ENCODE data around the gene OR51I1.

The OR51I1 gene, protein sequence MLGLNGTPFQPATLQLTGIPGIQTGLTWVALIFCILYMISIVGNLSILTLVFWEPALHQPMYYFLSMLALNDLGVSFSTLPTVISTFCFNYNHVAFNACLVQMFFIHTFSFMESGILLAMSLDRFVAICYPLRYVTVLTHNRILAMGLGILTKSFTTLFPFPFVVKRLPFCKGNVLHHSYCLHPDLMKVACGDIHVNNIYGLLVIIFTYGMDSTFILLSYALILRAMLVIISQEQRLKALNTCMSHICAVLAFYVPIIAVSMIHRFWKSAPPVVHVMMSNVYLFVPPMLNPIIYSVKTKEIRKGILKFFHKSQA

DNA sequence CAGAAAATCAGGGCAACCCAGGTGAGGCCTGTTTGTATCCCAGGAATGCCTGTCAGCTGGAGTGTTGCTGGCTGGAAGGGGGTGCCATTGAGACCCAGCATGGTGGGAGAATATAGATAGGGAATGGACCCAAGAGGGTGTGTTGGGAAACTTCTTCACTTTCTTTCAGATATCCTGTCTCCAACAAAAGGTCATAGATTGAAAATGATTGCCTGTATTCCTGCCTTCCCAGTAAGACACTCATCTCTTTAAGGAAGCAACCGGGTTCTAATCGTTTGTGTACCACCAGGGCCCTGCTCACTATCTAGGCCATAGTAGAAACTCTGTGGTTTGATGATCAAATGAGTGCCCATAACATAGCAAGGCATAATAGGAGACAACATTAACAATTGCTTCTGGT is at the start of gene OR51I1:
TSS of gene OR51I1 (minus strand) at position 101 of the 400 bp plus-strand sequence. CDS start at position 101, 0 bp downstream.
- no peak for DNase-seq

DNA sequence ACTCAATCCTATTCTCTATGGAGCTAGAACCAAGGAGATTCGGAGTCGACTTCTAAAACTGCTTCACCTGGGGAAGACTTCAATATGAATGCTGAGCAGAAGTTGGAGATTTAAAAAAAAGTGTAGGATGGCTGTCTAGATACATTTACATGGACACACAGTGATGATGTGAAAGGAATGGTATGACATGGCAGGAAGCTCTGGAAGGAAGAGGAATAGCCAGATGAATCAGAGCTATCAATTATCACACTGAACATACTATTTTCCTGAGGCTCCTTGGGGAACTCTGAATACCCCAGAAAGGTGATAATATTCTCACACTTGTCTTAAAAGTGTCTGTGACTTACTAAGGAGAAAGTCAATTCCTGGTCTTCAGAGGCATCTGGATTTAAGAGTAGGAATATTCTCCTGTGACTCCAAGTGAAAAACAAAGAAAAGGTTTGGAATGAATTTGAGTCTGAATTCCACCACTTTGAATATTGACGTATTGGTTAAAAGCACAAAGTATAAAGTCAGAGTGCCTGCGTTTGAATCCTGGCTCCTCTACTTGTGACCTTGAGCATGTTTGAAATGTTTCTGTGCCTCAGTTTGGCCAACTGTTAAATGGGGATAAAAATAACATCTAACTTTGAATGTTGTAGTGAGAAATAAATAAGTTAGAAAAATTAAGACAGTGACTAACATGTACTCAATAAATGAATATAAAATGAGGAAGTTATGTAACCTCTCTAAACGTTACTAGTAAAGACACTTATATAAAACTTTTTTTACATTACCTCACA is 48.5 kb upstream of the OR51I1 start:
- DNase-seq = no peak

DNA sequence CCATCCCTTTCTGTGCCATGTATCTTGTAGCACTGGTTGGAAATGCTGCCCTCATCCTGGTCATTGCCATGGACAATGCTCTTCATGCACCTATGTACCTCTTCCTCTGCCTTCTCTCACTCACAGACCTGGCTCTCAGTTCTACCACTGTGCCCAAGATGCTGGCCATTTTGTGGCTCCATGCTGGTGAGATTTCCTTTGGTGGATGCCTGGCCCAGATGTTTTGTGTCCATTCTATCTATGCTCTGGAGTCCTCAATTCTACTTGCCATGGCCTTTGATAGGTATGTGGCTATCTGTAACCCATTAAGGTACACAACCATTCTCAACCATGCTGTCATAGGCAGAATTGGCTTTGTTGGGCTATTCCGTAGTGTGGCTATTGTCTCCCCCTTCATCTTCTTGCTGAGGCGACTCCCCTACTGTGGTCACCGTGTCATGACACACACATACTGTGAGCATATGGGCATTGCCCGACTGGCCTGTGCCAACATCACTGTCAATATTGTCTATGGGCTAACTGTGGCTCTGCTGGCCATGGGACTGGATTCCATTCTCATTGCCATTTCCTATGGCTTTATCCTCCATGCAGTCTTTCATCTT is 47.6 kb upstream of the OR51I1 start:
- DNase-seq = no peak

DNA sequence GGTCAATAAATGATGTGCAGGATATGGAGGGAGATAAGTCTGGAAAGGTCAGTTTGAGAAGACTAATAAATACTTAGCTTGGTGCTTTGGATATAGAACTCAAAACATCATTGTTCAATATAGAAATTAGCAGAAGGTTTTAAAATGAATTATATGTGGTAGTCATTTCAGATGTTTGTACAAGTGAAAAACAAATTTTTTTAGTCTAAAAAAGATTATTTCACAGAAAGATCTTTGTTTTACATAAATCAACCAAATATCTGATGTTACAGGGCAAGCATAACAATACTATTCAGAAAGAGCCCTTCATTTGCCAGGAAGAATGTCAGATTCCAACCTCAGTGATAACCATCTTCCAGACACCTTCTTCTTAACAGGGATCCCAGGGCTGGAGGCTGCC is 47.1 kb upstream of the OR51I1 start, which contains the start of gene OR52D1:
TSS of gene OR52D1 (plus strand) at position 301 of the 400 bp plus-strand sequence. CDS start at position 323, 22 bp downstream.
- DNase-seq = no peak

DNA sequence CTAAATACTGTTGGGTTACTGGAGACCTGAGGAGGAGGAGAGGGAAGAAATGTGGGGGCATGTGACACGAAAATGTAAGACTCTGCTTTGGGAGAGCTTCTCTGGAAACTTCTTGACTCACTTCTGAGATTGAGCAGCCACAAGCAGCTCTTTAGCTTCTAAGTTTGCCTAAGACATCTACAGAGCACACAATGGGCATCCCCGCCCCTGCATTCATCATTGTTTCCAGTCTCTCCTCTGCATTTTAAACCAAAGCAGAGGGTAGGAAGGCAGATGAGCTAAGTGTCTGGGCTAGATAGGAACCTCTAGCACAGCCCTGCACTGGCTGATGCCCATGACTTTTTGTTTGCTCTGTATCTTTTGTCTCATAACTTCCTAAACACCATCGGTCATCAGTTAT is 45.1 kb upstream of the OR51I1 start:
- no peak for DNase-seq

DNA sequence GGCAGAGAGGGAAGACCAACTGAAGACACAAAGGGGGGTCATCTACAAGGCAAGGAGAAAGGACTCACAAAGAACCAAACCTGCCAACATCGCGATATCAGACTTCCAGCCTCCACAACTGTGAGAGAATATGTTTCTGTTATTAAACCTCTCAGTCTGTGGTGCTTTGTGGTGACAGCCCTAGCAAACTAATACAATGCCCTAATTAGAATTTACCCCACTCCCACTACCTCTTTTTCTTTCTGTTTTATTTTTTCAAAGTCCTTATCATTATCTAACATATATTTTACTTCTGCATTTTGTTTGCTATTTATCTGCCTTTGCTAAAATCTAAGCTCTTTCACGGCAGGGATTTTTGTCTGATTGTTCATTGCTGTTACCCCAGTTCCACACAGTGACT is 44.7 kb upstream of the OR51I1 start:
- no peak for DNase-seq

DNA sequence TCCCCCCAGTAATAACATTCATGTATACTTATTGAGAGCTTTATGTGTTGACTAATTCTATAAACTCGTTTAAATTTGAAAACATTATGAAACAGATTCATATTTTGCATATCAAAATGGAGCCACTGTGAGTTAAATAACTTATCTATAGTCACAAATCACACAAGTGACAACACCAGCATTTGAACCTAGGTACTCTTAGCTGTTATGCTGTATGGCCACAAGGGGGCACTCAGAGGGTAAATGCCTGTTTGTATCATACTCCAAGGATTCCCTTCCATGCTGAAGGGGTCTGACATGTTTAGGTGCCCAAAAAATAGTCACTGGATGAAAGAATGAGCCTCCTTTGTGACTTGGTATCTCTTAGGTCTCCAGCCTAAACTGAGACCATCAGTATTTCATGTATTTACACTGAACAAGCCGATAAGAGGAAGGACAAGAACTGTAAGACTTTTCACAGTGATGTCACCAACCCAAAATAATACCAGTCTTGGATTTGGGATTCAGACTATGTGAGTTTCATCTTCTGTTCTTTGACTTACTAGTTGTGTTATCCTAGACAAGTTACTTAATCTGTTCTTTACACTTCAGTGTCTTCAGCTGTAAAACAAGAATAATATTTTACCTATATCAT is 35.0 kb upstream of the OR51I1 start:
- peak; percentile 29 for DNase-seq

DNA sequence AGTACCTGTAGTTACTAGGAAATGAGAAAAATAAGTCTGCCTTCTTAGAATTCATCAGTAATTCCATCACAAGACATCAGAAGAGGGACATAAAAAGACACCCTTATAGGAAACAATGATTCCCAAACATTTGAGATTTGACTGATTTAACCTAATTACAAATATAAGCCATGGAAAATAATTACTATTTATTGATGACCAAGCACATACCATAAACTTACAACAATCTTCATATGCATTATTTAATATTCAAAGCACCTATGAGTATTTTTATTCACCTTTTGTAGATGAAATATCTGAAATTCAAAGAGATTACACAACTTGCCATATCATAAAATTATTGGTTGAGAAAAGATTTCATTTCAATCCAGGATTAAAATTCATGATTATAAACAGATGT is 32.6 kb upstream of the OR51I1 start:
- no peak for DNase-seq

DNA sequence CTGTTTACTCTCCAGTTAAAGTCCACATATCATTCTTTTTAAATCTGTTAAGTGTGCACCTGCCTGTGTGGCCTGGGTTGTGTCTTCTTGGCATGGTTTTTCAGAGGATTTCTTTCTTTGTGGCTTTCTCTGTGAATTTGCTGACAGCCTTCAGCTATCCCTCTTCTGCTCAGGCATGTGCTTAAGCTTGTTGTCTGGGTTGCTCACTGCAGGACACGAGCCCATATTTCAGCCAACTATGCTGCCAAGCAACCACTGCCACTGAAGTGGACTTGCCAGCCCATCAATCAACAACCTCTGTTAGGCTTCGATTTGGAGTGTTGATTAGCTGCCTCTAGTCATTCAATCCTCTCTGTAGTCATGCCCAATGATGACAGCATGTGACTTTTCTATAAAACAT is 26.2 kb upstream of the OR51I1 start:
- DNase-seq = no peak

DNA sequence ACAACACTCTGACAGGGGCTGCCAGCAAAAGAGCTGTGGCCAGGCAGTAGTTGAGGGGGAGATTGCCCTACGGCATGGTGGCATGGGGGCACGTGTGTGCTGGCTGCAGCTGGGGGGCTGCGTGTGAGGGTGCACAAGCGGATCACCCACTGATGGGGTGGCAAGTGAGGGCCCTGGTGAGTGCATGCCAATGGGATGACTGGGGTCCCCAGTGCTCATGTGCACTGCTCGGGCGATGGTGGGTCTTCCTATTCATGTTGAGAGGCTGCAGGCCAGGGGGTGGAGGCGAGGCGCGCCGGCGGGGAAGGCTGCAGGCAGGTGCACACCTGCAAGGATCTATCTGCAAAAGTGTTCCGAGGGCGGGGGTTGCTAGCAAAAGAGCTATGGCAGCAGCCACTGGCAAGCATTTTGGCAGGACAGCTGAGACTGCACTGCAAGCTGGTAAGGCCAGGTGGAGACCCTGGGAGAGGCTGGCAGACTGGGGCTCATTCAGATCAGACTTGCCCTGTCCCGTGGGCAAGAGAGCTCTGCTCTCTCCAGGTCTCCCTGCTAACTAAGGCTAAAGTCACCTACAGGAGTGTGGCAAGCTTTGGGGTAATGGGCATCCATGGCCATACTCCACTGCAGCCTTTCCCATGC is 19.8 kb upstream of the OR51I1 start:
- DNase-seq = no peak

DNA sequence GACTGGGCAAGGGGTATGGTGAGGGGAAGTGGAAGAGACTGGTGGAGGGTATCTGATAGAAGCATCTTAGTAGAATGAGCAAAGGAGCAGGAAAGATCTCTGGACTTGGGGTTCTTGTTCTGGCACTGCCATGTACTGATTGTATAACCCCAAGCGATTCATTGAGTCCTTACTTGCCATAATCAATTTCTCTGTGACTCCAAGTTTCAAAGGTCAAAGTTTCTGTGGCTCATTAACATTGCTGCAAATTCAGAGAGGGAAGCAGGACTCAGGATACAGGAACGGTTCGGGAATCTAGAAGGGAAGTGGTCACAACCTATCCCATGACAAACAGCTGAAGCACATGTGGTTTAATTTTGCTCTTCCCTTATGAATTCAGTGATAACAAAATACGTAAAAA is 8.1 kb upstream of the OR51I1 start:
- no peak for DNase-seq

DNA sequence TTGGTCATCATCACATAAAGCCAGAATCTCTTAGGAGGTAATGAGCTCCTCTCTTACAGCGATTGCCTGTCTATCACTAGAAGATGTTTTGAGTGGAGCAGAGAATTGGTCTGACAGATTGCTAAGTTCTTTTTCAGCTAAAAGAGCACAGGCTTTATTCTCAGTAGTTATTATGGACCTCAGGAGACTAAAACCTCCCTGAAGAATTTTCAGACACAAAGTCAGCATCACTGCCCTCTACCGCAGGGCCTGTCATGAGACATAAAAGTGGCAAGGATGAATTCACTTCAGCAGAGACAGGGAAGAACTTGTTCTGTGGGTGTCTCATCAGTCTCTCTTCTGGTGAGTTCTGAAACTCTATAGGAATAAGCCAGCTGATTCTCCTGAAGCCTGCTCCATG is 7.7 kb upstream of the OR51I1 start, which contains the start of gene OR51I2:
TSS of gene OR51I2 (plus strand) at position 301 of the 400 bp plus-strand sequence. CDS start 4,166 bp downstream, outside the sequence.
- DNase-seq = no peak

DNA sequence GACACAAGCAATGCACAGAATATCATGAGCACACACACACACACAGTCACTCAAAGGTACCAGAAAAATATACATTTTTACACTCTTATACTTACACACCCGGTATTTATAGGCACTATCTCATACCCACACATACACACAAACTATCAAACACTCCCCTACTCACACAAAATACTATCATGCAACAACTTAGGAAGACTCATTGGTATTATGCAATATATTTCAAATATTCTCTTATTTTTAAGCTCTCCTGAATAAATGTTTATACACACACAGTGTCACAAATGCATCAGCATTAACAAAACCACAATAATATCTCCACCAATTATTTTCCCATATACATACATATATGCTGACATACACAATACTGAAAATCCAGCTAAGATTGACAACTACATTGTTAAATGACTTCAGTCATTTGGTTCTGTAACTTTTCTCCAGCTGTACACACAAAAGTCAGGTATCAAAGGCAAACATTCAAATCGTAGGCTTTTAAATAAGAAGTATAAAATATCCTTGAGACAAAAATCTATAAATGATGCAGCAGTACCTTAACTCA is 2.6 kb upstream of the OR51I1 start:
- DNase-seq = no peak

DNA sequence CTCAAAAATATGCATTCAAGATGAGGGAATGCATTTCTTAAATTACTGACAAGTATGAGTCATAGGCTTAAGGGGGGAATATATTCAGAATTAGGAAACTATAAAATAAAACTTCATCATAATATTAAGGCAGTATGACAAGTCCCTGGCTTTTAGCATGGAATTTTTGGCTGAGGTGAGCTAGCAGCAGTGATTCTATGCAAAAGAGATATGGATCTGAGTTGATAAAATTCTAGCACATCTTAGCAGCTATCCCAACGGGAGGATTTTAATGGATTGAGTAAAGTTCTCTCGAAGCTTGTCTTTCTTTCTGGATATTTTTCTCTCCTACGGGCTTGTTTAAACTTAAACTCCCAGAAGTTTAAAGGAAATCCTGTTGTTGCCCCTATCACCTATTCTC is 18.2 kb downstream of the OR51I1 start:
- no peak for DNase-seq

DNA sequence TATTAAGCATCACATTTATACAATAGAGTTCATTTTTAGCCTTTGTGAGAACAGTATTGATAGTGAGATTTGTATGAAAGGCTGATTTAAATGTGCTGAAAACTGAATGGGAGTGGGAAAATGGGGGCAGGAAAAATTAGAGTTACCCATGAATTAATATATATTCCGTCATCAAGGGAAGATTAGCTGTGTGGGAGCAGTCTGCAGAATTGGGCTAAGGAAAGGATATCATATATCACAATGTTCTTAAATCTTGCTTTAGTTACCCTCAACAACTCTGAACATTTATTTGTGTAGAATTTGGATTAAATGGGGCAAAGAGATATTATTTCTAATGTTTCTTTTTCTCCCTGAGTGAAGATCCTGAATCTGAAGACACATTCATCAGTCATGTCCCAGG is 19.5 kb downstream of the OR51I1 start, which contains the start of gene OR51Q1:
TSS of gene OR51Q1 (plus strand) at position 301 of the 400 bp plus-strand sequence. CDS start at position 391, 90 bp downstream.
- DNase-seq = no peak

DNA sequence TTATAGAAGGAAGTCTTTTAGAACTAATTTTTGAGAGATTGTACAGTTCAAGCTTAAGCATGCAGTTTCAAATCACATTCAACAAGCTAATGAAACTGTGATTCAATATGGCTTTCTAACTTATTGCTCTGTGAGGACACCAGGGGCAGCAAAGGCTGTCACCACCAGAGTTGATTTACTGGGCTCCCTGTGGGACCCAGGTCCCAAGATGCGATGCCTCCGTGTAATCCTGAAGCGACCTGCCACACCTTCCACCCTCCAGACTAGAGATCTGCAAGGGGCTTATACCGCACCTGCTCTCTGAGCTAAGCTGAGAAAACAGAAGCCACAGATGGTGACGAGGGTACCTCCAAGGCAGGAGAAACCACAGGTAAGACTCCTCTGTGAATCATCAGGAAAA is 20.3 kb downstream of the OR51I1 start:
- DNase-seq = no peak

DNA sequence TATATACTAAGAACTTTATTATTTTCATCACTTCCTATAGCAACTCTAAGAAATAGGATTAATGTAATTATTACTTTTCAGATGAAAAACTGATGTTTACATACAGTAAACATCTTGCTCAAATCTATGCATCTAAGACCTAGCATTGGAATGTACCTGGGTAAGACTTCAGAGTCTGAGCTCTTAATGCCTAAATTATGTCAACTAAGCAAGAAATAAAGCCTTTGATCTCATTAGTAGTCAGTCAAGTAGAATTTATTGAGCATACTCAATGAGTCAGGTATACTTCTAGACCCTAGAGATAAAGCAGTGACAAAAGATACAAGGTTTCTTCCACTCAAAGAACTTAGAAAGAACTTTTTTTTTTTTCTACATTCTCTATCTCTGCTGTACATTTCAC is 36.1 kb downstream of the OR51I1 start:
- no peak for DNase-seq

DNA sequence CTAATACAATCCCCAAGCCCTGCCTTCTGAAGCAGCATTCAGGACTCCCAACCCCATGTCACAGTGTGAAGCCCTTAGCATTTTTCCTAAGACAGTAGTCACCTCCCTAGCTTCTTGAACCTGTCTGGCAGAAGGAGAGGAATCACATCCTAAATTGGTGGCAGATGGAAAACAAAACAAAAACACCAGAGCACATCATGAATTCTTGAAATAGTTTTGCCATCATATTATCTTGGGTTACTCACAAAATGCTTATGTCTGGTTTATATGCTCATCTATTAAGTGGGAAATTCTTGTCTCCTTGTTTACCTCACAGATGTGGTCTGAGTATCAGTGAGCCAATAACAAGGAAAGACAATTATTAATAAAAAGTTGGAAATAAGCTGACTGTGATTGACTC is 42.4 kb downstream of the OR51I1 start:
- no peak for DNase-seq

DNA sequence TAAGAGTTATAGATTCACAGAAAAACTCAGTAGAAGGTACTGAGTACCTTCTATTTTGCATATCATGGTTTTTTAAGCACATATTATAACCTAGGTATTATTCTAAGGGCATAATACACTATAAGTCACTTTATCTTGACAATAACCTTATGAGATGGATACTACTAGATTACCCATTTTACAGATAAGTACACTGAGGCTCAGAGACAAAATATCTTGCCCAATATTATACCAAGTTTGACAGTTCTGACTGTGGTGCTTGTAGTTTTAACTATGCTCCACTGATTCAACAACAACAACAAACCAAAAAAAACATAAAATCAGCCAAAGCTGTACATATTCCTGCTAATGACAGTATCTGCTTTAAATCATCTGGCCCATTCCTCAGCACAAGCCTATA is 47.2 kb downstream of the OR51I1 start:
- no peak for DNase-seq
